Measurements from ENCODE around the gene GLT6D1.
A peak's percentile ranks its signal among the peaks of the same experiment; 100 is the strongest.

The GLT6D1 gene

GRCh38 chr9:135611875-135612209 is 27.5 kb downstream of the GLT6D1 start:
- H3K4me1 Mint-ChIP-seq, result peaks cover 0 to 1% of the 10 kb centered on the region in 2 donors
- ATAC-seq (replicated peaks), result no peak

GRCh38 chr9:135611142-135611874 is 28.0 kb downstream of the GLT6D1 start:
- no peak overlapping the region for H3K4me3 Mint-ChIP-seq
- peaks cover 0 to 1% of the 10 kb centered on the region in 2 donors for H3K4me1 Mint-ChIP-seq
- ATAC-seq (replicated peaks) (no peak), DNase-seq (no peak)
- peaks cover 5 to 7% of the 10 kb centered on the region in 2 donors for H3K9me3 Mint-ChIP-seq
- H3K27me3 Mint-ChIP-seq, result peaks cover 23 to 32% of the 10 kb centered on the region in 2 donors
- no peak overlapping the region for H3K27ac Mint-ChIP-seq
- no peaks in the 10 kb centered on the region for H3K36me3 Mint-ChIP-seq

More at GRCh38 chr9:135611875-135612209, 27.5 kb downstream of the GLT6D1 start:
- Mint-ChIP-seq H3K27ac (no peak overlapping the region), H3K27me3 (peaks cover 21 to 32% of the 10 kb centered on the region in 2 donors), H3K9me3 (peaks cover 5 to 7% of the 10 kb centered on the region in 2 donors), H3K4me3 (no peak overlapping the region), H3K36me3 (no peaks in the 10 kb centered on the region)
- no peak for DNase-seq

GRCh38 chr9:135610290-135611141 is 28.8 kb downstream of the GLT6D1 start:
- ATAC-seq (replicated peaks) (no peak), DNase-seq (no peak)
- Mint-ChIP-seq H3K9me3 (peaks cover 5 to 7% of the 10 kb centered on the region in 2 donors), H3K27ac (no peak overlapping the region), H3K27me3 (peaks cover 15 to 28% of the 10 kb centered on the region in 2 donors), H3K4me3 (no peak overlapping the region), H3K36me3 (no peaks in the 10 kb centered on the region), H3K4me1 (peaks cover 0 to 1% of the 10 kb centered on the region in 2 donors)

- H3K36me3 Mint-ChIP-seq, result no peaks in the 10 kb centered on the region
- no peak for ATAC-seq (replicated peaks)
- H3K4me1 Mint-ChIP-seq, result peaks cover 0 to 1% of the 10 kb centered on the region in 2 donors
- peaks cover 5 to 7% of the 10 kb centered on the region in 2 donors for H3K9me3 Mint-ChIP-seq
- no peak overlapping the region for H3K27ac Mint-ChIP-seq
- peaks cover 12 to 24% of the 10 kb centered on the region in 2 donors for H3K27me3 Mint-ChIP-seq
- DNase-seq, result no peak
- H3K4me3 Mint-ChIP-seq, result no peak overlapping the region
Measured at GRCh38 chr9:135609366-135609955, 29.9 kb downstream of the GLT6D1 start.

- H3K36me3 Mint-ChIP-seq, result no peaks in the 10 kb centered on the region
- H3K27me3 Mint-ChIP-seq, result peaks cover 13 to 24% of the 10 kb centered on the region in 2 donors
- ATAC-seq (replicated peaks), result no peak
- no peak overlapping the region for H3K4me3 Mint-ChIP-seq
- no peak overlapping the region for H3K27ac Mint-ChIP-seq
- peaks cover 0 to 1% of the 10 kb centered on the region in 2 donors for H3K4me1 Mint-ChIP-seq
- no peak for DNase-seq
- H3K9me3 Mint-ChIP-seq, result peaks cover 5 to 7% of the 10 kb centered on the region in 2 donors
Measured at GRCh38 chr9:135608999-135609317, 30.4 kb downstream of the GLT6D1 start.

- H3K4me1 Mint-ChIP-seq, result peaks cover 0 to 1% of the 10 kb centered on the region in 2 donors
- DNase-seq, result no peak
- H3K4me3 Mint-ChIP-seq, result no peak overlapping the region
- H3K36me3 Mint-ChIP-seq, result no peaks in the 10 kb centered on the region
- no peak overlapping the region for H3K27ac Mint-ChIP-seq
- peaks cover 18 to 22% of the 10 kb centered on the region in 2 donors for H3K27me3 Mint-ChIP-seq
- no peak for ATAC-seq (replicated peaks)
- H3K9me3 Mint-ChIP-seq, result peaks cover 5 to 7% of the 10 kb centered on the region in 2 donors
Measured at GRCh38 chr9:135608294-135608998, 30.9 kb downstream of the GLT6D1 start.

GRCh38 chr9:135607401-135608293 is 31.7 kb downstream of the GLT6D1 start:
- ATAC-seq (replicated peaks) (no peak), DNase-seq (no peak)
- Mint-ChIP-seq H3K4me1 (peaks cover 1 to 4% of the 10 kb centered on the region in 2 donors), H3K36me3 (no peaks in the 10 kb centered on the region), H3K27me3 (peaks cover 18 to 21% of the 10 kb centered on the region in 2 donors), H3K27ac (no peak overlapping the region), H3K4me3 (no peak overlapping the region), H3K9me3 (peaks cover 5 to 7% of the 10 kb centered on the region in 2 donors)

- Mint-ChIP-seq H3K4me1 (peaks cover 1 to 4% of the 10 kb centered on the region in 2 donors), H3K9me3 (peaks cover 3 to 5% of the 10 kb centered on the region in 2 donors), H3K4me3 (no peak overlapping the region), H3K27ac (no peak overlapping the region), H3K27me3 (peaks cover 13 to 18% of the 10 kb centered on the region in 2 donors), H3K36me3 (no peaks in the 10 kb centered on the region)
- no peak for DNase-seq
- no peak for ATAC-seq (replicated peaks)
Measured at GRCh38 chr9:135606885-135607259, 32.5 kb downstream of the GLT6D1 start.

GRCh38 chr9:135605238-135605781 is 34.0 kb downstream of the GLT6D1 start:
- Mint-ChIP-seq H3K4me3 (no peak overlapping the region), H3K4me1 (peaks cover 1 to 4% of the 10 kb centered on the region in 2 donors), H3K27ac (no peak overlapping the region), H3K36me3 (no peaks in the 10 kb centered on the region), H3K9me3 (peaks cover 0 to 3% of the 10 kb centered on the region in 2 donors), H3K27me3 (peaks cover 14 to 21% of the 10 kb centered on the region in 2 donors)
- DNase-seq (no peak), ATAC-seq (replicated peaks) (no peak)

- peaks cover 1 to 4% of the 10 kb centered on the region in 2 donors for H3K4me1 Mint-ChIP-seq
- H3K4me3 Mint-ChIP-seq, result no peak overlapping the region
- no peaks in the 10 kb centered on the region for H3K36me3 Mint-ChIP-seq
- peak overlapping the region; percentile 47 for H3K27ac Mint-ChIP-seq
- no peaks in the 10 kb centered on the region for H3K9me3 Mint-ChIP-seq
- peaks cover 9 to 23% of the 10 kb centered on the region in 2 donors for H3K27me3 Mint-ChIP-seq
- no peak for ATAC-seq (replicated peaks)
- DNase-seq, result no peak
Measured at GRCh38 chr9:135604437-135605237, 34.7 kb downstream of the GLT6D1 start.

- H3K9me3 Mint-ChIP-seq, result no peaks in the 10 kb centered on the region
- peak; percentile 18 for DNase-seq
- peaks cover 17 to 32% of the 10 kb centered on the region in 2 donors for H3K27me3 Mint-ChIP-seq
- no peak overlapping the region for H3K27ac Mint-ChIP-seq
- H3K4me3 Mint-ChIP-seq, result no peak overlapping the region
- H3K4me1 Mint-ChIP-seq, result peaks cover 1 to 4% of the 10 kb centered on the region in 2 donors
- peak; percentile 46 to 58 for ATAC-seq (replicated peaks)
- H3K36me3 Mint-ChIP-seq, result no peaks in the 10 kb centered on the region
Measured at GRCh38 chr9:135602789-135603481, 36.4 kb downstream of the GLT6D1 start.

- no peak for DNase-seq
- Mint-ChIP-seq H3K9me3 (no peaks in the 10 kb centered on the region), H3K27me3 (peaks cover 21 to 31% of the 10 kb centered on the region in 2 donors), H3K4me1 (peaks cover 0 to 4% of the 10 kb centered on the region in 2 donors), H3K27ac (no peak overlapping the region), H3K36me3 (no peaks in the 10 kb centered on the region), H3K4me3 (no peak overlapping the region)
- ATAC-seq (replicated peaks), result no peak
Measured at GRCh38 chr9:135601988-135602387, 37.4 kb downstream of the GLT6D1 start.

All from stimulated activated naive B cell treated with anti-CD40 and anti-IgM and Interleukin-4, amounts not matched to agents 10 μg/mL and 1 μg/mL and 100 μg/mL, for 72 hours (primary cell).